Measurements from ENCODE around the gene CLCN6. TPM values are rescaled to one million over a fixed set of nuclear protein-coding genes. Genes with fewer than 3 reads are reported as not detected.

Gene CLCN6
- total RNA-seq, 1 experiment from 2014 or later: 13.7 TPM

GRCh38 chr1:11800391-11800755 lies 5.6 kb upstream of the CLCN6 start:
- Histone ChIP-seq H3K9me2 (ENCODE audit: insufficient read depth) (no peaks in the 10 kb centered on the region), H3K27ac (ENCODE audit: low read depth, low read length) (no peak overlapping the region), H3K36me3 (ENCODE audit: control insufficient read depth in 1 of 2, insufficient read depth in 2 of 2, low read length in 2 of 2) (no peaks in the 10 kb centered on the region), H3K4me1 (ENCODE audit: control insufficient read depth in 1 of 2, insufficient read depth in 2 of 2, low read length in 2 of 2) (peaks cover 33 to 54% of the 10 kb centered on the region in 2 experiments), H4K20me1 (ENCODE audit: insufficient read depth) (no peaks in the 10 kb centered on the region), H3K4me2 (ENCODE audit: low read length) (peak overlapping the region; percentile 68), H3K79me2 (ENCODE audit: insufficient read depth, low read length) (no peaks in the 10 kb centered on the region), H3K27me3 (ENCODE audit: insufficient read depth, low read length) (no peaks in the 10 kb centered on the region), H3K9me3 (ENCODE audit: control insufficient read depth in 1 of 2, insufficient read depth in 1 of 2, low read depth in 1 of 2, low read length in 2 of 2) (no peaks in the 10 kb centered on the region), H3K4me3 (replicated peaks in 1 of 2; ENCODE audit: low read depth in 1 of 2, low read length in 2 of 2) (no peak overlapping the region; a peak in 1 of 4 replicates), H2AFZ (ENCODE audit: low read depth, low read length, poor library complexity, severe bottlenecking) (no peak overlapping the region), H3K9ac (ENCODE audit: low read length) (peak overlapping the region; percentile 34; the same call in 1 of the 2 replicates)
- TF ChIP-seq YY1 (IDR thresholded peaks at IDR 0.05; ENCODE audit: extremely low read depth, insufficient replicate concordance, low read depth, low read length) (no peak), ZNF274 (IDR thresholded peaks at IDR 0.05; ENCODE audit: low read depth, low read length) (no peak), SP1 (IDR thresholded peaks at IDR 0.05; ENCODE audit: low read depth) (no peak), CBX3 (IDR thresholded peaks at IDR 0.05; ENCODE audit: low read depth) (no peak), ATF3 (IDR thresholded peaks at IDR 0.05) (no peak), POLR2A (IDR thresholded peaks at IDR 0.05; ENCODE audit: borderline replicate concordance, extremely low read depth, insufficient read depth, insufficient read length) (no peak), EZH2 (IDR thresholded peaks at IDR 0.05) (no peak), ZBTB33 (IDR thresholded peaks at IDR 0.05; ENCODE audit: extremely low read depth, insufficient replicate concordance, low read length) (no peak)
- no peak for ATAC-seq
- CTCF ChIA-PET: no interaction called here
- RAD21 ChIA-PET (ENCODE audit: low non-redundant PET in 1 of 2, low total read pairs in 2 of 2, uncharacterized antibody in 2 of 2, unreplicated experiment in 2 of 2): no interaction called here
- POLR2A ChIA-PET: no interaction called here
- intact Hi-C loops (cut with micrococcal nuclease): no loop called here
- DNase-seq (ENCODE audit: low read depth, low spot score): no peak
- no TSS peak for BruUV-seq (replicated peaks)

Data from HCT116 (cell line).